GM10266 (cell line): Measurements from ENCODE around the gene LRRFIP1.
"Not testable (repeated sequence)": the region's sequence is repeated elsewhere in the genome, so short reads cannot be mapped to it uniquely, and the experiment has no call there.

Experiments
- DNase-seq: peaks from one replicate; pipeline ENCODE4 v3.0.0; 2012; ENCODE audit errors: extremely low spot score
- CTCF ChIP-seq: IDR thresholded peaks from 2 replicates; pipeline ENCODE4 v1.5.1; 2012; ENCODE audit warnings: mild to moderate bottlenecking, low read depth; ENCODE audit not compliant: control insufficient read depth, insufficient read depth; ENCODE audit errors: missing control alignments

Gene LRRFIP1

GRCh38 chr2:237662671-237663093 lies 35.3 kb downstream of the LRRFIP1 start:
- no peak for TF ChIP-seq CTCF
- no peak for DNase-seq

GRCh38 chr2:237663517-237664110 lies 36.2 kb downstream of the LRRFIP1 start:
- no peak for DNase-seq
- no peak for TF ChIP-seq CTCF

- no peak for DNase-seq
- TF ChIP-seq CTCF = no peak
These were observed 36.8 kb downstream of the LRRFIP1 start for GRCh38 chr2:237664151-237664550.

GRCh38 chr2:237665713-237666143 lies 38.3 kb downstream of the LRRFIP1 start:
- DNase-seq = no peak
- no peak for TF ChIP-seq CTCF

GRCh38 chr2:237666606-237667005 lies 39.2 kb downstream of the LRRFIP1 start:
- DNase-seq = no peak
- no peak for TF ChIP-seq CTCF

- DNase-seq = not testable (repeated sequence)
These were observed 39.7 kb downstream of the LRRFIP1 start for GRCh38 chr2:237667050-237667576.

GRCh38 chr2:237667893-237668292 lies 40.5 kb downstream of the LRRFIP1 start:
- no peak for DNase-seq
- no peak for TF ChIP-seq CTCF

- no peak for DNase-seq
- no peak for TF ChIP-seq CTCF
These were observed 41.1 kb downstream of the LRRFIP1 start for GRCh38 chr2:237668440-237668839.
